ELR (cell line): ENCODE data around the gene MAD2L1.
"Not testable (repeated sequence)": the region's sequence is repeated elsewhere in the genome, so short reads cannot be mapped to it uniquely, and the experiment has no call there.

Experiments used
- DNase-seq: peaks from one replicate; pipeline ENCODE4 v3.0.0-alpha.2; 2015; ENCODE audit warnings: low read depth

MAD2L1 gene

DNA sequence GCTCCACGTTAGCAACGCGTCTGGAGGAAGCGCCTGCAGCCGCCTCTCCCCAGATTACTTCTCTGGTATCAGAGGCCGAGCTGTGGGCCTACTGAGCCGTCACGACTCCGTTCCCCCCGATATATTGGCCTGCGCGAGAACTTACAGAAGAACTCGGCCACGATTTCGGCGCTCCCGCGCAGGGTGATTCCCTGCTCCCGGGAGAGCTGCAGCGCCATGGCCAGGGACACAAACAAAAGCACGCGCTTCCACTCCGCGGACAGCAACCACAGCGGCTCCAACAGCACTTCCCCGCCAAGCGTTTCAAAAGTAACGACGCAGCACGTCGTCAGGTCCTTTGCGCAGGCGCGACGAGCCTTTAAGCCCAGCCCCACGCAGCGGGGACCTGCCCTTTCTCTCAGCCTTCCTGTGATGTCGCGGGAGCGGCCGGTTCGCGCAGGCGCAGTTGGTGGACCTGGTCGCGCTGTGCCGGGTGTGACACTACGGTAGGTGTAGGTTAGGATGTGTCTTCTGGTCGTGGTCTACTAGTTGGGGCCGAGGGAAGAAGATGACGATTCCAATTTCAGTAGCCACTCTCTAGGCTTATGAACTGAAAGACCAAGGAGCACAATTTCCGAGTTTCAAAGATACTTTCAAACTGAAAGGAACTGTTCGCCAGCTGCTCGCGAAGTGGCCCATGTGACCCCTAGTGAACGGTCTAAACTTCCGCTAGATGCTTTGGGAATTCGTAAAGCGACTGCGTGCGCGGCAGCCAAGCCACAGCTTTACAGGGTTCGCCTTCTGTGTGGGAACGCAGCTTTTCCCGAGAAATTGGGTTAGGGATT, at the start of gene MAD2L1:
TSS of gene MAD2L1 (minus strand) at position 332 of the 824 bp plus-strand sequence. CDS start at position 218, 114 bp downstream.
- peak; percentile 97 for DNase-seq

DNA sequence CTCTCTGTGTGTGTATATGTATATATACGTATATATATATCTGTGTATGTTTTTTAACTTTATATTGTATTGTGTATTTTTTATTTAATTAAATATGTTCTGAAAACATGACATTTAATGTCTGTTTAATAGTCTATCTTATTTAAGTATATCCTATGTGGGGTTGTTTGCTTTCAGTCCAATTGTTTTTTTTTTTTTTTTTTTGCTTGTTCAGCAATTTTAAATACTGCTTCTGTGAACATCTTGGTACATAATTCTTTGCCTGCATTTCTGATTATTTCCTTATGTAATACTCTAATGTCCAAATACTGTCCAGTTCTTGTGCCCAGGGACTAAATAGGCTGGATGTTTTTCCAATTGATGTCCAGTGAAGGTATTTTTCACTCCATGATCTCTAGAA, 45.1 kb upstream of the MAD2L1 start:
- no peak for DNase-seq

DNA sequence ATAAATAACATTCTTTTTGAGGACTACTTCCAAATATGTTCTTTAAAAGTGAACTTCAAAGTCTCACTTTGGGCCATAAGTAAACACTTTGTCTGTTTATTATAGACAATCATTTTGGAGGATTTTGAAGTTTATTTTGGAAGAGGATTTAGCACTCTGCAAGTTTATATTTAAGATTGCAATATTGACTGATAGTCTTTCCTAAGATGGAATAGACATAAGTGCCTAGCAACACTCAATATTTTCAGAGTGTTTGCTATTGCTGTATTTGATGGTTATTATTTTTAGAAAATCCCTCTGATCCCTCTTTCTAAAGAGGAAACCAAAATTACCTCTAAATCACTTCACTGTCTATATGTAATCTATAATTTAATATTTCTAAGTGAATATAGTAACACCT, 42.8 kb upstream of the MAD2L1 start:
- DNase-seq: no peak

DNA sequence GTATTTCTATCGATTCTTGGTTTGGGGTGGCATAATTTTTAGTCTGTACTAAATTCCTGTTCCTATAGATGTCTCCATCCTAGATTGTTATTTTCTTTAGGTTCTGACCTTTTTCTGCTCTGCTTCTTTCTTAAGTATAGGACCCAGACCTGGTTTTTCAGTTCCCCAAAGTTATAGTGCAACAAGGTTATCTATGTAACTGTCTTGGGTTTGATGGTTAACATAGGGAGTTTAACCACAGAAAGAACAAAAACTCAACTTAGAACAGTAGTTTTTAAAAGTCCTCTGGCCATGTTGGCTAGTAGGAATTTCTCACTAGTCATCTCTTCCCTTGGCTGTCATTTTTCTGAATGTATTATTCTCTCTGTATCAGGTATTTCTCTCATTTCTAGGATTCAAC, 38.8 kb upstream of the MAD2L1 start:
- no peak for DNase-seq

DNA sequence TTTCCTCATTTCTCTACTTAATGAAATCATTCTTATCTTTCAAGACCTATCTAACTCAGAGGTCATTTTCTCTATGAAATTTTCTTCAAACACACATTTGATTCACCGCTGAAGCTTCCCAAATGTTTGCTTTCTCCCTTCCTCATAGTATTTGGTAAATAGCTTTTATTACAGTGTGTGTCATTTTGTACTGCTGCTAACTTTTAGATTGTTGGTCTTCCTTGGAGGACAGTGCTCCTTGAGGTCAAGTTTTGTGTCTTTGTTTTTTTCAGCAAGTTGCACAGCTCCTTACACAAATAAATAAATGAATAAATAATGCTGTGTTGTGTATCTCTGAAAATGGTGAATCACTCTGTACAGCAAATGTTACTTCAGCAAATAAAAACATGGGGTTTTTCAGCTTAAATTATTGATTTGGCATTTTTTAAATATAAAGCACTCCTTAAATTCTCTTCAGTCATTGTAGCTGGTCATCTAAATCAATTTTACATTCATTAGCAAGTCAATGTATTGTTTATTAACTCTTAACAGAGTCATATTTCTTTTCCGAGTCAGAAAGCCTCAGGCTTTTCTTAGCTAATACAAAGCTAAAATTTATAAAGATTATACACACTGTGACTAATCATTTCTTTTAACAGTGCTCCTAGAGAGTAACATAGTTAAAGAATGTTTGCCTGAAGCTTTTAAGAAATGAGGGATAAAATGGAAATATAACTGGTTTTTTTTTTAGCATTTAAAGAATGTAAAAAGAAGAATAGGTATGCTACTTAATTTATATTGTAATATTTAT, 30.1 kb upstream of the MAD2L1 start:
- DNase-seq: peak; percentile 46

DNA sequence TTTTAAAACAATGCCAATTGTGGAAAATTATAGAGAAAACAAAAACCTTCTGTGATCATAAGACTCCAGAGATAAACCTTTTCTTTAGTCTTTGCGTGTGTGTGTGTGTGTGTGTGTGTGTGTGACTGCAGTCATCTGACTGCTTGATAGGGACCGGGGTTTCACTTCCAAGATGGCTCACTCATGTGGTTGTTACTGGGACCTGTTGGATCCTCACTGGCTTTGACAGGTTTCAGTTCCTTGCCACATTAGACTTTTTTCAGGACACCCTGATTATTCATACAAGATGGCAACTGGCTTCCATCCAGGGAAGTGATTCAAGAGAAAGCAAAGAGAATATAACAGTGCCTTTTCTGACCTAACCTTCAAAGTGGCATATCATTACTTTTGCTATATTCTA, 21.9 kb upstream of the MAD2L1 start:
- DNase-seq: no peak

DNA sequence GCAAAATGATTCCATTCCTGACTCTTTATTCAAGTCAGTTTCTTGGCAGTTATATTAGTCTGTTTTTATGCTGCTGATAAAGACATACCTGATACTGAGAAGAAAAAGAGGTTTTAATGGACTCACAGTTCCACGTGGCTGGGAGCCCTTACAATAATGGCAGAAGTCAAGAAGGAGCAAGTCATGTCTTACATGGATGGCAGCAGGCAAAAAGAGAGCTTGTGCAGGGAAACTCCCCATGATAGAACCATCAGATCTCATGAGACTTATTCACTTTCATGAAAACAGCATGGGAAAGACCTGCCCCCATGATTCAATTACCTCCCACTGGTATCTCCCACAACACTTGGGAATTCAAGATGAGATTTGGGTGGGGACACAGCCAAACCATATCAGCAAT, 21.4 kb upstream of the MAD2L1 start:
- DNase-seq: not testable (repeated sequence)

DNA sequence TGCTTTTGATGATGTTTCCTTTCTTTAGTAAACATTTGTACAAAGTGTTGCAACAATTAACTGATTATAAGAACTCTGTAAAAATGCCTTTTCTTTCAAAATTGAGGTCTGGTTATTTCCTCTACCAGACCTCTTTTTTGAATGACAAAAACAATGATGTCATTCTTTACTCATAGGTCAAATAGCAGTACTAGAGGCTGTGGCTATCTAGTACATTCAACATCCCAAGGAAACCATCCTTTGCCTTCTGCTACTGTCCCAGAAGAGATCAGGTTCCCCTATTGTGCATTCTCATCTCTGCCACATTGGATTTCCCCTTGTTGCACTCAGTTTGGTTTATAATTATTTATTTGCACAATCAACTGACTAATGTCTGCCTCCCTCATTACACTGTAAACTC, 19.1 kb upstream of the MAD2L1 start:
- peak; percentile 43 for DNase-seq

DNA sequence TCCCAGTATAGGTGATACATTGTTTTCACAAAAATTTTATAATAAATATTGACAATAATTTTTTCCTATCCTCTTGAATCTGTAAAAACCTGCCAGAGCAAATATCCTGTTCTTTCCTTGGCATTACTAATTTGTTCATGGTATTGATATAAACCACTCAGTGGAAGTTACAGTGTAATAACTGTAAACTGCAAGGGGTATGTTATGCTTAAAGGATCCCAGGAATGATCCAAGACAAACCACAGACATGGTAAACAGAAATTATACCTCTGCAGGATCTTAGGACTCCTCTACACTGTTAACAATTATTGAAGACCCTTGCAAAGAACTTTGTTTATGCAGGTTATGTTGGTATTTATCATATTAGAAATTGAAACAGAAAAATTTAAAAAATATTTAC, 17.7 kb upstream of the MAD2L1 start:
- no peak for DNase-seq

DNA sequence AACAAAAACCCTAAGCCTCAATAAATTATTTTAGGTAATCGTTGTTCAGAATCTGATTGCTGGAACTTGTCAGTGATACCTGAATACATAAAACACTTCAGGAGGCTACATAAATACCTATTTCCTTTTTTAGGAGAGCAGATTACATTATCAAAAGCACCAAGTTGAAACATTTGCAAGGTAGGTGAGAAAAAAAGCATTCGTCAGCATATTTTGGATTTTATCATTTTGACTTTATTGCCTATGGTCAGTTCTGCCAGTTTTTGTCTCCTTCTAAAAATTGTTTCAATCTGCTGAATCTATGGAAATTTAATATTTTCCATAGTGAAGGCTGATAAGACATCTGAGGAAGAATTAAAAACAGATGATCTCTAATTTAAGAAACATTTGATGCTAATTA, 16.5 kb upstream of the MAD2L1 start:
- no peak for DNase-seq

DNA sequence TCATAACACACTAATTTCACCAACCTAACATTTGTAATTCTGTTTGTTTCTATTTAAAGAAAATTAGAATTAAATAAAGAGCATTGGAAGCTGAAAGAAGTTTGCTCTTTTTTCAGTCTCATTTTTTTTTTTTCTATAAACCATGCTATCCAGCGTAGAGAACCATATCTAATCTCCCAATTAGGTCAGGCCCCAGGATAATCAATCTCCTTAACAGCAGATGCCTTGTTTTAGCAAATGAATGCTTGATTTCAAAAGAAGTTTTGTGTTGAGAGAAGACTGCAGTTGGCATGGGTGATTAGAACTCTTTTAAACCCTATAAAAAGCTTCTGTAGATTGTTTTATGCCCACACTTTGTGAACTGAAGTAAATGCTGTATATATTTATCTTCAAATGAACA, 15.6 kb upstream of the MAD2L1 start:
- no peak for DNase-seq

DNA sequence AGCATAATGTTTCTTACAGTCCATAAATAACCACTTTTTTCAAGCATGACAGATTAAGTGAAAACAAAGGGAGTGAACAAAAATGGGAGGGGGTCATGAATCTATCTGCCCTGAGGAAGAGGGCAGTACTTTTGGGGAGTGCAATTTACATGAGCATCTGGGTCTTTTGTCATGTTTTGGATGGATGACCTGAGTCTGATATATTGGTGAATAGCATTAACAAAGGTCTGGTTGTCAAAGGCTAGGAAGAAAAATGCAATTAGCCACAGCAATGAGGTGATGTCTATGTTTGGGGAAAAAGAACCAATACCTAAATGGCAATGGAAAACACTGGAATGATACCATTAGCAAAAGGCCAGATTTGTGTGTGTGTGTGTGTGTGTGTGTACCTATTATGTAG, 15.1 kb upstream of the MAD2L1 start:
- no peak for DNase-seq

DNA sequence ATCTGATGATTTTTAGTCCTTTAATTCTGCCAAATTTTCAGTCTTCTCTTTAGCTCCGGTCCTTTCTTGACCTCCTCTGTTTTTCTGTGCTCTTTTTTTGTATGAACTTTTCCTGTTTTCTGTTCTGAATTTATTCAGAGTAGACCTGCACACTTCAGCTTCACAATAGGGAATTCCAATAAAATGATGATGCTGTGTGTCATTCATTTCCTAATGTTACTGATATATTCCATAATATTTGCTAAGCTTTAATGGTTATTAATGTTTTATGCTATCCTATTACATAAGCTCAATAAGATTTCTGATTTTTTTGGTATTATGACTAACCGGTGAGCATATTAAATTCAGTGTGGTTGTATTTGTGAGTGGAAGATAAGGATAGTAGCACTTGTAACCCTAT, 13.9 kb upstream of the MAD2L1 start:
- no peak for DNase-seq

DNA sequence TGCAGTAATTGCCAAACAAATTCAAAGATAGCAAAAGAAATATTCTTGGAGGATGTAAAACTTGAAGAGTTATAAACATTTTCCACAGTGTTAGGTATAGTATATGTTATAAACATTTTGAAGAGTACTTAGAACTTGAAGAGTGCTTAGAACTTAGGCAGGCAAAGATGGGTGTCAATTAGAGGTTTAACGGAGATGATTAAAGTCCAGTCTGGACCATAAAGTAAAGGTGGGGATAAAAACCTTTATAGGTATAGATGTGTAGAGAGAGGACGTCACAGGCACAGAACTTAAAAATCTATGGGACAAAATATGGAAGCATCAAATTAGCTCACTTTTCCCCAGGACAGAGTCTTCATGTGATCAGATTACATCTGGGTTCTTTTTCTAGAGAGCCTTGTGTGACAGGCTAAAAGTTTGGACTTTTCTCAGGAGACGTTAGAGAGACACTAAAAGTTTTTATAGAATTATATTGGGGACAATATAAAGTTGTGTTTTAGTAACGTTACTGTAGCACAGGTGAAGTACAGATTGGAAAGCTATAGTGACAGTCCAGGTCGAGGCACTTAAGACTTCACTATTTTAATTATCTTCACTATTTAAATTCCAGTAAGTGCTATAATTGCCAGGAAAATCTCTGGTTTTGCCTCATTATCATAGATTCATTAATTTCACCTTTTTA, 13.3 kb upstream of the MAD2L1 start:
- DNase-seq: no peak

DNA sequence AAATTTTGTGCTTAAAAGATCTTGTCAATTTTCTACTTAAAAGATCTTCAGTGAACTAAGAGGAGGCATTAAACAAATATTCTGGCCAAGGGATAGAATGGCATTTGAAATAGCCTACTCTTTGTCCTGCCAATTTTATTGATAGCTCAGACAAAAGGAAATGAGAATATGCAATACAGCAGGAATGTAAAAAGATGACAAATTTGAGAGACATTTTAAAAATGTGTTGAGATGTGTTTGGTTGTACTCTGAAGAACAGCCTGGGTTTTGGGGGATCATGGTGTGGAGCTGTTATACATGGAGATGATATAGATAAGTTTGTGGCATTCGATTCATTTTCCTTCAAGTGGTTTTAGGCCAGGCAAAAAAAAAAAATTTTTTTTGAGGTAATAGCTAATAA, 11.6 kb upstream of the MAD2L1 start:
- peak; percentile 40 for DNase-seq

DNA sequence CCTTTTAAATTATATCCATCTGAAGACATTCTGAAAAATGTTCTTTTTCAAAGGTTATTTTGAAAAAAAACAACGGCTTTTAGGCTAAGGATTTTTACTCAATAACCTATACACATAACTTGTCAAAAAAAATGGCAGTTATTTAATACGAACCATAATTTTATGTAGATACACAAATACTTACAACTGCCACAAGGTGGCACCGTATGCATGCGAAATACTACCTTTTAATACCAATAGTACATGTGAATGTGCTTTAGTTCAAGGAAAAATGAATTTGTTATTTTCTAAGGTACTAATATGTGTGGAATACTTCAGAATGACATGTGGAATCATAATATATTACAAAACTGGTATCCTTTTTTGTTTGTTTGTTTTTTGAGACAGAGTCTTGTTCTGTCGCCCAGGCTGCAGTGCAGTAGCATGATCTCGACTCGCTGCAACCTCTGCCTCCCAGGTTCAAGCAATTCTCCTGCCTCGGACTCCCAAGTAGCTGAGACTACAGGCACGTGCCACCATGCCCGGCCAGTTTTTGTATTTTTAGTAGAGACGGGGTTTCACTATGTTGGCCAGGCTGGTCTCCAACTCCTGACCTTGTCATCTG, 4.6 kb upstream of the MAD2L1 start:
- DNase-seq: peak; percentile 68

DNA sequence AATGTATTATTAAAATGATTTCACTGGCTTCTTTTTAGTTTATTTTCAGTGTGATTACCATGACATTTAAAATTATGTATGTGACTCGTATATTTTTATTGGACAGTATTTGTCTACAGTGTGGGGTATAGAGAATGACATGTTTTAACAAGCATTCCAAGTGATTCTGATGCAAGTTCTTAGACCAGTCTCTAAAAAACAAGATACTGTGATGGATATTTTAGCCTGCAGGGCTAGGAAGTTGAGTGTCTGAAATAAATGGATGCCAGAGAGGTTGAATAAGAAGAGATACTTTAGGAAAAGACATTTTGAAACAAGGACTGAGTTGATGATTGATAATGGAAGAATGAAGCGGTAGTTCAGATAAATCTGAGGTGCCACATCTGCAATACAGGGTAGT, 3.5 kb upstream of the MAD2L1 start:
- DNase-seq: no peak

DNA sequence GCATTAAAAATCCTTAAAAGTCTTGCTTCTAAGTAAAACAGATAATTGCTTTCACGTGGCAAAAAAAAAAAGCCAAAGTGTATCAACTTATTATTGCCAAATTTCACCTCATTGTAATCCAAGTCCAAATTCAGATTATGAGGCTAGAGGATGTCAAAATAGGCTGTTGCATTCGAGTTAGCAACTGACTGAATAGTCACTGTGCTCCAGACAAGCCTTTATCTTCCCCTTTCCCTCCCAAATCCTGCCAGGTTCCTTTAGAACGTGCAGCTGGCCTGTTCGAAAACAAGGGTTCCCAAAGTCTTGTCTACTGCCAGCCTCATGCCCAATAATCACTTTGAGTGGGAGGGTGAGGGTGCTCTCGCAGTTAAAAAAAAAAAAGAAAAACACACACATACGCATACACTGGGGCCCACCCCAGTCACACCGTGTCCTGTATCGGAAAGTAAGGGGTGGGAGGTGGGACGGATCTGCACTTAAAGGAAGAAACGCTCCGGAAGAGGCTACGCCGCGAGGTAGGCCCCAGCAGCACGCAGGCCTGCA, 603 bp downstream of the MAD2L1 start:
- DNase-seq: no peak

DNA sequence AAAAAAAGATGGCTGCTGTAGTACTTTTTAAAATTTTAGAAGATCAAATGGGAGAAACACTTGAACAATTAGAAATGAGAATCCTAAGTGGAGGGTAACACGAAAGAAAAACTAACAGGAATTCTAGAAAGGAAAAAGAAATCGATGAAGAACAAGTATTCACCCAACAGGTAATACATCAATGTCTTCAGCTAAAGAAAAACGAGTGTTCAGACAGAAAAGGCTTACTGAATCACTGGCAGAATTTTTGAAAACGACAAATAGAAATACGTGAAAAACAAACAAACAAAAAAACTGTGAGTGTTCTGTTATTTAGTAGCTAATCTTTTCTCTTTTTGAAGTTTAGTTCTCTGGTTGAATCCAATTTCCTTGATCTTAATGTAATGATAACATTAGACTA, 1.8 kb downstream of the MAD2L1 start:
- no peak for DNase-seq

DNA sequence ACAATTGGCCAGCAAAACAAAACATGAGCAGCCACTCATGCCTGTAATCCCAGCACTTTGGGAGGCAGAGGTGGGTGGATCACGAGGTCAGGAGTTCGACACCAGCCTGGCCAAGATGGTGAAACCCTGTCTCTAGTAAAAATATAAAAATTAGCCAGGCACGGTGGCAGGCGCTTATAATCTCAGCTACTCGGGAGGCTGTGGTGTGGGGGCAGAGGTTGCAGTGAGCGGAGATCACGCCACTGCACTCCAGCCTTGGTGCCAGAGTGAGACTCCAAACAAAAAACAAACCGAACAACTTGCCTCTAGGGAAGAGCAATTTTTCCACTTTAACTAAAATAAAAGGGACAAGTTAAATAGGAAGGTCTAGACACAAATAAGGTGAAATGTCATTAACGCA, 2.9 kb downstream of the MAD2L1 start:
- not testable (repeated sequence) for DNase-seq

DNA sequence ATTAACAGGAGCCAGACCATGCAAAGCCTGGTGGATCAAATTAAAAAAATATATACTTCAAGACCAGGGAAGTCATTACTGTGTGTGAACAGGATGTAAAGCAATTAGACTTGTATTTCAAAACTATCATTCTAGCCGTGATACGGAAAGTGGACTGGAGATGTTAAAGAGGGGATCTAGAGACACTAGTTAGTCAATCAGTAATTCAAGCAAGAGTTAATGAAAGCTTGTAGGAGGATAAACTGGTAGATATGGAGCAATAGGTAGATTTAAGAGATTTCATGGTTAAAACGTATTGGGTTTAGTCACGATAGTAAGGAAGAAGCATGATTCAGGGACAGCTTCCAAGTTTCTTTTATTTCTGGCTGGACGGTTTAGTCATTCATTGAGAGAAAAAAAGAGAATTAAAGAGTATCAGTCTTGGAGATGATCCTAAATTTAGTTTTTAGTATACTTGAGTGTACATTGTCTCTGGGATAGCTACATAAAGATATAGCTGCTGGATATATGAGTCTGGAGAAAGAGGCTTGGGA, 3.9 kb downstream of the MAD2L1 start:
- DNase-seq: no peak

DNA sequence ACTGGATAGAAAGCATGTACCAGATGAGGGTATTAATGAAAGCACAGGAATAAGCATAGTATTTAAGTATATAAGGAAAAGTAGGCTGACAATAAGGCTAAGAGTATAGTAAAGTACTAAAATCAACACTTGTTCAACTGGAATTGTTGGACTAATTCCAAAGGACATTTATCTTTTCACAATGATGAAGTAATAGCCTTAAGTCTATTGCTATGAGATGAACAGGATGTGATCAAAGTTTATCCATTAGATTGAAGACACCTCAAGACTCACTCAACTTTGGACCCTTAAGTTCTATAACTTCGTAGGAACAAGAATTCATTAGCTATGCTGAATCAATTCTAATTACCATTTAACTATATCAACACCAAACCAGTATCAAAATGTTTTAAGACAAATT, 7.6 kb downstream of the MAD2L1 start:
- DNase-seq: no peak
